ENCODE data around the gene TMEM94.

DNA sequence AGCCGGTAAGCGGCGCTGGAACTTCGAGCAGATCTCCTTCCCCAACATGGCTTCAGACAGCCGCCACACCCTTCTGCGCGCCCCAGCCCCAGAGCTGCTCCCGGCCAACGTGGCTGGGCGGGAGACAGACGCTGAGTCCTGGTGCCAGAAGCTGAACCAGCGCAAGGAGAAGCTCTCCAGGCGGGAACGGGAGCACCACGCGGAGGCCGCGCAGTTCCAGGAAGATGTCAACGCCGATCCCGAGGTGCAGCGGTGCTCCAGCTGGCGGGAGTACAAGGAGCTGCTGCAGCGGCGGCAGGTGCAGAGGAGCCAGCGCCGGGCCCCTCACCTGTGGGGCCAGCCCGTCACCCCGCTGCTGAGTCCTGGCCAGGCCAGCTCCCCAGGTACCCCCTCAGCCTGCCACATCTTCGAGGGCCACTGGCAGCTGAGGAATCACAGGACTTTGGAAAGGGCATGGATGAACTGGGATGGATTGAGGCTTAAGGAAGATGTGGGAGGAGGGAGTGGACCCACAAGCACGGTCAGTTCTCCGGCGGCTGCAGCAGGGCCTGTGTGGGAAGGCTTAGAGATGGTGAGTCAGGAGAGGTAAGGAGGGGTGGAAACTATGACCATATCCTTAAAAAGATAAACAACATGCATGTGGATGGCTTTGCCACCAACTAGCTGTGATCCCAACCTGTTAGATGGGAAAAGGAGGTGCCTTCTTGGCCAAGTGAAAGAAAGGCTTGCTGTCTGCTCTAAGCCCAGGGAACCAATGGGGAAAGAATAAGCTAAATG lies 65.7 kb downstream of the TMEM94 start:
- TF ChIP-seq, protein P1, sequence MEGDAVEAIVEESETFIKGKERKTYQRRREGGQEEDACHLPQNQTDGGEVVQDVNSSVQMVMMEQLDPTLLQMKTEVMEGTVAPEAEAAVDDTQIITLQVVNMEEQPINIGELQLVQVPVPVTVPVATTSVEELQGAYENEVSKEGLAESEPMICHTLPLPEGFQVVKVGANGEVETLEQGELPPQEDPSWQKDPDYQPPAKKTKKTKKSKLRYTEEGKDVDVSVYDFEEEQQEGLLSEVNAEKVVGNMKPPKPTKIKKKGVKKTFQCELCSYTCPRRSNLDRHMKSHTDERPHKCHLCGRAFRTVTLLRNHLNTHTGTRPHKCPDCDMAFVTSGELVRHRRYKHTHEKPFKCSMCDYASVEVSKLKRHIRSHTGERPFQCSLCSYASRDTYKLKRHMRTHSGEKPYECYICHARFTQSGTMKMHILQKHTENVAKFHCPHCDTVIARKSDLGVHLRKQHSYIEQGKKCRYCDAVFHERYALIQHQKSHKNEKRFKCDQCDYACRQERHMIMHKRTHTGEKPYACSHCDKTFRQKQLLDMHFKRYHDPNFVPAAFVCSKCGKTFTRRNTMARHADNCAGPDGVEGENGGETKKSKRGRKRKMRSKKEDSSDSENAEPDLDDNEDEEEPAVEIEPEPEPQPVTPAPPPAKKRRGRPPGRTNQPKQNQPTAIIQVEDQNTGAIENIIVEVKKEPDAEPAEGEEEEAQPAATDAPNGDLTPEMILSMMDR (IDR thresholded peaks at IDR 0.05): no peak
- TF ChIP-seq SIN3A (IDR thresholded peaks at IDR 0.05; ENCODE audit: borderline replicate concordance, insufficient read depth, low read depth, low read length) (no peak), POLR2AphosphoS5 (IDR thresholded peaks at IDR 0.05; ENCODE audit: low read depth, low read length) (no peak), TCF7L2 (IDR thresholded peaks at IDR 0.05; ENCODE audit: low read depth, low read length) (no peak)
- TF ChIP-seq, protein P2, sequence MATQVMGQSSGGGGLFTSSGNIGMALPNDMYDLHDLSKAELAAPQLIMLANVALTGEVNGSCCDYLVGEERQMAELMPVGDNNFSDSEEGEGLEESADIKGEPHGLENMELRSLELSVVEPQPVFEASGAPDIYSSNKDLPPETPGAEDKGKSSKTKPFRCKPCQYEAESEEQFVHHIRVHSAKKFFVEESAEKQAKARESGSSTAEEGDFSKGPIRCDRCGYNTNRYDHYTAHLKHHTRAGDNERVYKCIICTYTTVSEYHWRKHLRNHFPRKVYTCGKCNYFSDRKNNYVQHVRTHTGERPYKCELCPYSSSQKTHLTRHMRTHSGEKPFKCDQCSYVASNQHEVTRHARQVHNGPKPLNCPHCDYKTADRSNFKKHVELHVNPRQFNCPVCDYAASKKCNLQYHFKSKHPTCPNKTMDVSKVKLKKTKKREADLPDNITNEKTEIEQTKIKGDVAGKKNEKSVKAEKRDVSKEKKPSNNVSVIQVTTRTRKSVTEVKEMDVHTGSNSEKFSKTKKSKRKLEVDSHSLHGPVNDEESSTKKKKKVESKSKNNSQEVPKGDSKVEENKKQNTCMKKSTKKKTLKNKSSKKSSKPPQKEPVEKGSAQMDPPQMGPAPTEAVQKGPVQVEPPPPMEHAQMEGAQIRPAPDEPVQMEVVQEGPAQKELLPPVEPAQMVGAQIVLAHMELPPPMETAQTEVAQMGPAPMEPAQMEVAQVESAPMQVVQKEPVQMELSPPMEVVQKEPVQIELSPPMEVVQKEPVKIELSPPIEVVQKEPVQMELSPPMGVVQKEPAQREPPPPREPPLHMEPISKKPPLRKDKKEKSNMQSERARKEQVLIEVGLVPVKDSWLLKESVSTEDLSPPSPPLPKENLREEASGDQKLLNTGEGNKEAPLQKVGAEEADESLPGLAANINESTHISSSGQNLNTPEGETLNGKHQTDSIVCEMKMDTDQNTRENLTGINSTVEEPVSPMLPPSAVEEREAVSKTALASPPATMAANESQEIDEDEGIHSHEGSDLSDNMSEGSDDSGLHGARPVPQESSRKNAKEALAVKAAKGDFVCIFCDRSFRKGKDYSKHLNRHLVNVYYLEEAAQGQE (IDR thresholded peaks at IDR 0.05; ENCODE audit: insufficient read depth in 1 of 2, low read depth in 2 of 2, low read length in 1 of 2): no peak
